HepG2 (cell line): ENCODE data around the gene NOL4L. TPM values are rescaled to one million over a fixed set of nuclear protein-coding genes. Genes with fewer than 3 reads are reported as not detected.

ENCODE experiments used
- ATAD3A ChIP-seq: sonication (generic); formaldehyde crosslinking; IDR thresholded peaks from 2 replicates; pipeline ENCODE4 v1.4.0; 2020; ENCODE audit warnings: missing genetic modification reagents
- BHLHE40 ChIP-seq: IDR thresholded peaks from 2 replicates; pipeline ENCODE4 v1.6.1; 2011; ENCODE audit warnings: low read length, improper control_type of control experiment
- ELF3 ChIP-seq: IDR thresholded peaks from 2 replicates; pipeline ENCODE4 v1.6.1; 2016; ENCODE audit warnings: missing genetic modification reagents, missing compliant biosample characterization
- ERF ChIP-seq: IDR thresholded peaks from 2 replicates; pipeline ENCODE4 v1.6.1; 2018; ENCODE audit warnings: missing biosample characterization, missing genetic modification reagents
- ETV5 ChIP-seq: IDR thresholded peaks from 2 replicates; pipeline ENCODE4 v1.6.1; 2018; ENCODE audit warnings: missing biosample characterization, missing genetic modification reagents, inconsistent platforms, borderline replicate concordance
- FLYWCH1 ChIP-seq: sonication (generic); formaldehyde crosslinking; IDR thresholded peaks from 2 replicates; pipeline ENCODE4 v1.8.1; 2023; ENCODE audit warnings: mild to moderate bottlenecking, missing genetic modification reagents
- KDM1A ChIP-seq: IDR thresholded peaks from 2 replicates; pipeline ENCODE4 v1.6.1; 2016; ENCODE audit warnings: missing compliant biosample characterization
- NFIB ChIP-seq: sonication (generic); formaldehyde crosslinking; IDR thresholded peaks from 2 replicates; pipeline ENCODE4 v1.9.0; 2021; ENCODE audit warnings: missing genetic modification reagents, mild to moderate bottlenecking, borderline replicate concordance
- PTBP1 ChIP-seq: fragments of 200-400 bp; formaldehyde crosslinking; IDR thresholded peaks from 2 replicates; pipeline ENCODE4 v1.6.1; 2018; ENCODE audit warnings: low read length, low read depth; ENCODE audit not compliant: poor library complexity, severe bottlenecking
- SALL1 ChIP-seq: sonication (generic); formaldehyde crosslinking; IDR thresholded peaks from 2 replicates; pipeline ENCODE4 v1.8.0; 2022; ENCODE audit warnings: mild to moderate bottlenecking, missing genetic modification reagents
- SMARCE1 ChIP-seq: fragments of 450-650 bp; IDR thresholded peaks from 2 replicates; pipeline ENCODE4 v1.6.1; 2017; ENCODE audit warnings: borderline replicate concordance
- SP2 ChIP-seq: sonication (generic); formaldehyde crosslinking; IDR thresholded peaks from 2 replicates; pipeline ENCODE4 v1.5.1; 2020; ENCODE audit warnings: mild to moderate bottlenecking, missing genetic modification reagents
- ZBTB40 ChIP-seq, 2 experiments: fragments of 450-650 bp in 1 of 2; sonication (generic) in 1 of 2; formaldehyde crosslinking in 1 of 2; IDR thresholded peaks; 2 replicates each; pipeline versions ENCODE4 v1.6.1 to v1.8.0; 2016 to 2022; ENCODE audit warnings: antibody characterized with exemption in 1 of 2, mild to moderate bottlenecking in 1 of 2, missing genetic modification reagents in 1 of 2
- ZFP62 ChIP-seq: sonication (generic); formaldehyde crosslinking; IDR thresholded peaks from 2 replicates; pipeline ENCODE4 v1.4.0; 2020; ENCODE audit warnings: missing genetic modification reagents
- ZNF331 ChIP-seq: sonication (generic); formaldehyde crosslinking; IDR thresholded peaks from 2 replicates; pipeline ENCODE4 v1.4.0; 2020; ENCODE audit warnings: missing genetic modification reagents
- ZNF616 ChIP-seq: sonication (generic); formaldehyde crosslinking; IDR thresholded peaks from 2 replicates; pipeline ENCODE4 v1.5.0; 2020; ENCODE audit warnings: low read depth, mild to moderate bottlenecking, missing genetic modification reagents
- ZNF720 ChIP-seq: sonication (generic); formaldehyde crosslinking; IDR thresholded peaks from 2 replicates; pipeline ENCODE4 v1.4.0; 2020; ENCODE audit warnings: missing genetic modification reagents
- ZNF768 ChIP-seq: sonication (generic); formaldehyde crosslinking; IDR thresholded peaks from 2 replicates; pipeline ENCODE4 v1.4.0; 2020; ENCODE audit warnings: missing genetic modification reagents
- ZNF777 ChIP-seq: sonication (generic); formaldehyde crosslinking; IDR thresholded peaks from 2 replicates; pipeline ENCODE4 v1.4.0; 2020; ENCODE audit warnings: missing genetic modification reagents
- ZNF891 ChIP-seq: sonication (generic); formaldehyde crosslinking; IDR thresholded peaks from 2 replicates; pipeline ENCODE4 v1.5.0; 2020; ENCODE audit warnings: mild to moderate bottlenecking, missing genetic modification reagents
- ZSCAN12 ChIP-seq: sonication (generic); formaldehyde crosslinking; IDR thresholded peaks from 2 replicates; pipeline ENCODE4 v1.9.0; 2021; ENCODE audit warnings: mild to moderate bottlenecking, missing genetic modification reagents
- polyA plus RNA-seq, 8 experiments: library from polyadenylated mRNA; depleted of rRNA in 3 of 8; stranded (reverse) in 7 of 8; unstranded in 1 of 8; fragments of >200 nt; fragmentation: Illumina TruSeq in 4 of 8; extraction: Trizol in 4 of 8; gene quantifications; 2 replicates each; pipeline versions ENCODE4 v1.2.1 to v1.2.3, GENCODE V29; 2011 to 2016; ENCODE audit warnings: low read depth in 4 of 8, missing spikeins in 1 of 8, mixed read lengths in 1 of 8; ENCODE audit not compliant: insufficient read depth in 1 of 8
- total RNA-seq, 5 experiments: library from RNA; depleted of rRNA; stranded (reverse); fragments of >200 nt; fragmentation: Illumina TruSeq; extraction: Trizol; gene quantifications; 2 replicates each; pipeline ENCODE4 v1.2.3, GENCODE V29; 2016; ENCODE audit warnings: low read depth in 1 of 5
- TF ChIP-seq, protein P1 (sequence below): IDR thresholded peaks from 2 replicates; pipeline ENCODE4 v1.6.1; 2012; ENCODE audit warnings: inconsistent platforms

Gene NOL4L
- total and polyA plus RNA-seq, 2 of the 13 experiments (the other 11 are each of a cell fraction or from before 2014, with no cell fraction given): 16.6 to 35.4 TPM

GRCh38 chr20:32563311-32564272 is 21.5 kb downstream of the NOL4L start (continued):
- no peak for TF ChIP-seq ATAD3A (CRISPR knock-in tag)
- no peak for TF ChIP-seq ZFP62 (CRISPR knock-in tag)
- TF ChIP-seq SP2 (CRISPR knock-in tag): peak; percentile 28; the same call in 1 of the 2 replicates
- TF ChIP-seq ERF (CRISPR knock-in tag): 0 out of 2 replicates have a peak, but pooled peaks have one; percentile 30
- TF ChIP-seq ETV5: no peak
- no peak for TF ChIP-seq BHLHE40
- TF ChIP-seq KDM1A (CRISPR knock-in tag): peak; percentile 66; the same call in 1 of the 2 replicates
- 0 out of 2 replicates have a peak, but pooled peaks have one; percentile 26 for TF ChIP-seq SMARCE1
- no peak for TF ChIP-seq ZSCAN12 (CRISPR knock-in tag)
- TF ChIP-seq, protein P1, sequence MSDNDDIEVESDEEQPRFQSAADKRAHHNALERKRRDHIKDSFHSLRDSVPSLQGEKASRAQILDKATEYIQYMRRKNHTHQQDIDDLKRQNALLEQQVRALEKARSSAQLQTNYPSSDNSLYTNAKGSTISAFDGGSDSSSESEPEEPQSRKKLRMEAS: peak; percentile 41; the same call in 1 of the 2 replicates
- TF ChIP-seq ZNF616 (CRISPR knock-in tag): no peak
- TF ChIP-seq FLYWCH1 (CRISPR knock-in tag): no peak
- 0 out of 2 replicates have a peak, but pooled peaks have one; percentile 39 for TF ChIP-seq NFIB
- TF ChIP-seq ZNF331 (CRISPR knock-in tag): no peak
- no peak for TF ChIP-seq PTBP1
- no peak for TF ChIP-seq ELF3 (CRISPR knock-in tag)
- peak; percentile 100 for TF ChIP-seq ZNF768 (CRISPR knock-in tag)
- TF ChIP-seq ZNF891 (CRISPR knock-in tag): peak; percentile 75; the same call in 1 of the 2 replicates
- TF ChIP-seq ZBTB40 (IDR thresholded peaks at IDR 0.05): no peak
- peak; percentile 27; the same call in 1 of the 2 replicates for TF ChIP-seq ZBTB40 (CRISPR knock-in tag; IDR thresholded peaks at IDR 0.05)
- TF ChIP-seq ZNF720 (CRISPR knock-in tag): 0 out of 2 replicates have a peak, but pooled peaks have one; percentile 39
- TF ChIP-seq SALL1: 0 out of 2 replicates have a peak, but pooled peaks have one; percentile 18
- no peak for TF ChIP-seq ZNF777 (CRISPR knock-in tag)
